Urinary bladder (tissue), 4 donors: ENCODE data around the gene GEMIN7. TPM values are rescaled to one million over a fixed set of nuclear protein-coding genes. Genes with fewer than 3 reads are reported as not detected.

Source experiments
- DNase-seq: peaks from one replicate; pipeline ENCODE4 v3.0.0-alpha.2; 2015; ENCODE audit errors: extremely low spot score
- H3K27ac ChIP-seq: one replicate; pipeline ENCODE4 v1.5.1; 2013; ENCODE audit warnings: low read depth, mild to moderate bottlenecking, moderate library complexity
- H3K36me3 ChIP-seq: one replicate; pipeline ENCODE4 v1.6.1; 2013; ENCODE audit warnings: mild to moderate bottlenecking, moderate library complexity; ENCODE audit not compliant: insufficient read depth
- H3K4me1 ChIP-seq: one replicate; pipeline ENCODE4 v1.6.1; 2013; ENCODE audit warnings: mild to moderate bottlenecking, moderate library complexity; ENCODE audit not compliant: insufficient read depth
- H3K4me3 ChIP-seq: one replicate; pipeline ENCODE4 v1.5.1; 2013; ENCODE audit warnings: low read depth, low read length
- WGBS: extraction: QIAGEN DNeasy Blood & Tissue Kit; methylation state at CpG from one replicate; pipeline ENCODE4 v1.1.7; 2013; 5-methylcytosine and 5-hydroxymethylcytosine counted together
- polyA plus RNA-seq: library from polyadenylated mRNA; stranded (reverse); fragments of 200-250 nt; gene quantifications from one replicate; pipeline ENCODE4 v1.2.3, GENCODE V29; 2013
- total RNA-seq: library from RNA; depleted of rRNA; stranded (reverse); fragments of >200 nt; gene quantifications from one replicate; pipeline ENCODE4 v1.2.3, GENCODE V29; 2014
- donor health status: healthy with polysubstance abuse.
- donor health status: healthy.

GEMIN7 gene, protein sequence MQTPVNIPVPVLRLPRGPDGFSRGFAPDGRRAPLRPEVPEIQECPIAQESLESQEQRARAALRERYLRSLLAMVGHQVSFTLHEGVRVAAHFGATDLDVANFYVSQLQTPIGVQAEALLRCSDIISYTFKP
- total RNA-seq (10.4 TPM), polyA plus RNA-seq (23.6 TPM)

DNA sequence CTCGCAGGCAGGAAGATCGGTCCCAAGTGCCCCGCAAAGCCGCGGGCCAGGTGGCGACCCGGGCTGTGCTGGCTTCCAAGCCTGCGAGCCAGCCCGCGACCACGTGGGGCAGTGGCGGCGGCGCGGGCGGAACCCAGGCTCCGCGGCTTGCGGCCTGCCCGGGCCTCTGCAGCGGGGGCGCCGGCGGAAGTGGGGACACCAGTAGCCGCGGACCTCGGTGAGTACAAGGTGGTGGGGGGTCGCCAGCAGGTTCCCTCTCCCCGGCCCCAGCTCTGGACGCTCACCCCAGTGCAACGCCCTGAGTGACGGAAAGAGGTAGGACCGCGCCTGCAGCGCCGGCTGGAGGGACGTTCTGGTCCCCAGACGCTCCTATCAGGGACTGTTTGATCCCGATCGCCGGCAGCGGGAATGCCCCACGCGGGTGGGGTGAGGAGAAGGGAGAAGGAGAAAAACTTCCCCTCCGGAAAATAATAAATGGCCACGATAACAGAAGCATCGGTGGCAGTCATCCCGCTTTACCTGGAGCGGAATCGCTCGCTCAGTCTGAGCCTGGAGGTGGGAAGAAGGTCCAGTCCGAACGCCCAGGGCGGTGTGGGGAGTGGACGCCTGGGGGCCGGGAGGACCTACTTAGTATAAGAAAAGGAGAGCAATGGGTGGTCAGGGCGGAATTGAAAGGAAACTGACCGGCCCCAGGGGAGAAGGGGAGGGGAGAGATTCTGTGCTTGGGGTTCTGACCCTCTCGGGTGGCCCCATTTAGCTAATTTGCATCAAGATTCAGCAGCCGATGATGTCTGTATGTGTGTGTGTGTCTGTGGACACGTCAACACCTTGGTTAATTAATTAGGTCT is at the start of gene GEMIN7:
Gene GEMIN7, plus strand, starts transcription at position 198 of the 848 bp plus-strand sequence. CDS start 10,855 bp downstream, outside the sequence.
- H3K36me3 ChIP-seq, result no peaks in the 10 kb centered on the region
- WGBS, result under 1% methylated on average over 61 of the region's 61 CpGs
- H3K27ac ChIP-seq, result no peak within 1 kb of the TSS
- H3K4me1 ChIP-seq, result no peaks in the 10 kb centered on the region
- H3K4me3 ChIP-seq, result peak within 1 kb of the TSS; percentile 75
- no peak for DNase-seq

- Histone ChIP-seq H3K27ac (no peak overlapping the region), H3K4me3 (no peak overlapping the region), H3K36me3 (no peaks in the 10 kb centered on the region), H3K4me1 (no peaks in the 10 kb centered on the region)
- WGBS, result 95% methylated on average over 6 of the region's 6 CpGs
- no peak for DNase-seq
Observed at GRCh38 chr19:45030825-45031224, 48.2 kb upstream of the GEMIN7 start.

GRCh38 chr19:45032421-45032820 is 46.6 kb upstream of the GEMIN7 start:
- WGBS, result 84% methylated on average over 18 of the region's 18 CpGs
- Histone ChIP-seq H3K4me3 (no peak overlapping the region), H3K4me1 (no peaks in the 10 kb centered on the region), H3K27ac (no peak overlapping the region), H3K36me3 (no peaks in the 10 kb centered on the region)
- DNase-seq, result no peak

DNA sequence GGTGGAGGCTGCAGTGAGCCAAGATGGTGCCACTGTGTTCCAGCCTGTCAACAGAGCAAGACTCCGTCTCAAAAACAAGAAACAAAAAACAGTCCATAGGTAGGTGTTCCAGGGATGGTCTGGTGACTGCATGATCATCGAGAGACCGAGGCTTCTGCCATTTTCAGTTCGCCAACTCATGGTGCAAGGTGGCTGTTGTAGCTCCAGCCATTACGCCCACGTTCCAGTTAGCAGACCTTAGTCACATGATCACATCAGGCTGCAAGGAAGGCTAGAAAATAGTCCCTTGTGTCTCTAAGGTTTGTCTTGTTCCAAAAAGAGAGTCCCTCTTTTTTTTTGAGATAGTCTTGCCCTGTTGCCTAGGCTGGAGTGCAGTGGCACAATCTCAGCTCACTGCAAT is 43.3 kb upstream of the GEMIN7 start:
- H3K27ac ChIP-seq, result no peak overlapping the region
- no peak overlapping the region for H3K4me3 ChIP-seq
- 98% methylated on average over 6 of the region's 6 CpGs for WGBS
- H3K4me1 ChIP-seq, result no peaks in the 10 kb centered on the region
- H3K36me3 ChIP-seq, result no peaks in the 10 kb centered on the region
- no peak for DNase-seq

DNA sequence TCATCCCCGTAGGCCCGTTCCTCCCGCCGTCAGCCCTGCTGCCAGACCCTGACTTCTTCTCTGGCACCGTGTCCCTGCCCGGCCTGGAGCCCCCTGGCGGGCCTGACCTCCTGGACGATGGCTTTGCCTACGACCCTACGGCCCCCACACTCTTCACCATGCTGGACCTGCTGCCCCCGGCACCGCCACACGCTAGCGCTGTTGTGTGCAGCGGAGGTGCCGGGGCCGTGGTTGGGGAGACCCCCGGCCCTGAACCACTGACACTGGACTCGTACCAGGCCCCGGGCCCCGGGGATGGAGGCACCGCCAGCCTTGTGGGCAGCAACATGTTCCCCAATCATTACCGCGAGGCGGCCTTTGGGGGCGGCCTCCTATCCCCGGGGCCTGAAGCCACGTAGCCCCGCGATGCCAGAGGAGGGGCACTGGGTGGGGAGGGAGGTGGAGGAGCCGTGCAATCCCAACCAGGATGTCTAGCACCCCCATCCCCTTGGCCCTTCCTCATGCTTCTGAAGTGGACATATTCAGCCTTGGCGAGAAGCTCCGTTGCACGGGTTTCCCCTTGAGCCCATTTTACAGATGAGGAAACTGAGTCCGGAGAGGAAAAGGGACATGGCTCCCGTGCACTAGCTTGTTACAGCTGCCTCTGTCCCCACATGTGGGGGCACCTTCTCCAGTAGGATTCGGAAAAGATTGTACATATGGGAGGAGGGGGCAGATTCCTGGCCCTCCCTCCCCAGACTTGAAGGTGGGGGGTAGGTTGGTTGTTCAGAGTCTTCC is 41.5 kb upstream of the GEMIN7 start:
- Histone ChIP-seq H3K27ac (no peak overlapping the region), H3K36me3 (no peaks in the 10 kb centered on the region), H3K4me1 (no peaks in the 10 kb centered on the region), H3K4me3 (no peak overlapping the region)
- 90% methylated on average over 37 of the region's 37 CpGs for WGBS
- no peak for DNase-seq

GRCh38 chr19:45038931-45039893 is 39.8 kb upstream of the GEMIN7 start, which contains the start of gene CLASRP:
TSS of gene CLASRP (plus strand) at chr19:45039045. CDS start at chr19:45040213, 1,168 bp downstream.
- Histone ChIP-seq H3K4me1 (no peaks in the 10 kb centered on the region), H3K4me3 (peak within 1 kb of the TSS; percentile 87), H3K36me3 (no peaks in the 10 kb centered on the region), H3K27ac (peak within 1 kb of the TSS; percentile 93)
- peak; percentile 76 for DNase-seq
- WGBS, result 3% methylated on average over 62 of the region's 62 CpGs

GRCh38 chr19:45040059-45040771 is 38.8 kb upstream of the GEMIN7 start:
- no peak for DNase-seq
- Histone ChIP-seq H3K4me3 (no peak overlapping the region), H3K36me3 (no peaks in the 10 kb centered on the region), H3K27ac (no peak overlapping the region), H3K4me1 (no peaks in the 10 kb centered on the region)
- WGBS, result 82% methylated on average over 19 of the region's 19 CpGs

DNA sequence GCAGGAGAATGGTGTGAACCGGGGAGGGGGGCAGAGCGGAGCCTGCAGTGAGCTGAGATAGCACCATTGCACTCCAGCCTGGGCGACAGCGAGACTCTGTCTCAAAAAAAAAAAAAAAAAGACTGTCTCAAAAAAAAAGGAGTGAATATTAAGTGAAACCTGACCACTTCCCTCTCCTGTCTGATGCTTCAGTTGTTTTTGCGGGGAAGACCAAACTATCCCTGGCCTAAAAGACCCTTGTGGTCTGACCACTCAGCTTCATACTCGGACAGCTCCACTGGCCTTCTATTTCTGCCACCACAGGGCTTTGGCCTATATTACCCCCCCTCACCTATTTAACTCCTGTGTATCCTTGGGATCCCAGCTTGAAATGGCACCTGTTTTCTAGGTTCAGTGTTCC is 37.9 kb upstream of the GEMIN7 start:
- 87% methylated on average over 6 of the region's 6 CpGs for WGBS
- DNase-seq, result no peak
- no peak overlapping the region for H3K4me3 ChIP-seq
- H3K27ac ChIP-seq, result no peak overlapping the region
- H3K36me3 ChIP-seq, result peaks cover 2% of the 10 kb centered on the region
- H3K4me1 ChIP-seq, result no peaks in the 10 kb centered on the region

DNA sequence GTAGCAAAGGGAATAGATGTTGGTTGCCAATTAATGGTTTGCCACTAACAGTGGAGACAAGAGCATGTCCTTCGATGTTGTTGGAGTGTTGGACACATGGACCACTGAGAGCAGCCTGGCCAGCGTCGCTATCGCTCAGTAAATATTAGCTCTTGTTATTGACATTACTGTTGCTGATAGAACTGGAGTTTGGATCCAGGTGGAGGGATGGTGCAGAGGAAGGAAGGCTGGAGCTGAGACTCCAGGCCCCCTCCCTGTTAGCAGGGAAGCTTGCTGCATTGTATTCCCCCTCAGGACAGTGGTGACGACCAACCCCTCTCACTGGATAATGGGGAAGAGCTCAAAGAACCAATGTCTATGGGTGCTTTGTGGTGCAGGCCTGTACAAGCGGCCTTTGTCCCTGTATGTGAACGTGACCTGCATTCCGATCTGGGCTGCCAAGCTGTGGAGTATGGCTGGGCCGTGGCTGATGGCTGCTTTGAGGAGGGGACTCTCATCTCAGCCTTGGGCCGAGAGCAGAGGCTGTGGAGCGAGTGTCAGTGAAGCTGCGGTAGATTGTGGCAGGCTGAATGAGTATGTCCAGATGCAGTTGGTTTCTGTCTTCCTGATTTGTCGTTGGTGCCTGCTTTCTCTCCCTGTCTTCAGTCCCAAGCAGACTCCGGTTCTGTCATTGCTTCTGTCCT is 33.2 kb upstream of the GEMIN7 start:
- DNase-seq, result no peak
- H3K4me1 ChIP-seq, result no peaks in the 10 kb centered on the region
- WGBS, result 79% methylated on average over 14 of the region's 14 CpGs

DNA sequence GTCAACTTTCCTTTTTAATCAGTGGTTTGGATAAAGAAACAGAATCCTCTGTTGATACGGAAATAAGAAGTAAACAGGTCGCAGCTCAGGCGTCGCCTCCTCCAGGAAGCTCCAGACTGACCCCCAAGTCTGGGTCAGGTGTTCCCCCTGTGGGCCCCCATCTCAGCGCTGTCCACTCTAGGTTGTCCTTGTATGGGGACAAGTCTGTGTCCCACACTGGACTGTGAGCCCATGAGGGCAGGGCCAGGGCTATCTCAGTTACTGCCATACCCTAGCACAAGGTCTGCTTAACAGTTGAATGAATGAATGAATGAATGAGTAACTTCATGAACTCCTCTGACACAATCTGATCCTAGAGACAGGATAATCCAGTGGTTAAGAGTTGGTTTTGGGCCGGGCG is 32.7 kb upstream of the GEMIN7 start:
- 91% methylated on average over 7 of the region's 7 CpGs for WGBS
- Histone ChIP-seq H3K36me3 (peaks cover 2% of the 10 kb centered on the region), H3K4me1 (no peaks in the 10 kb centered on the region), H3K27ac (no peak overlapping the region), H3K4me3 (no peak overlapping the region)
- no peak for DNase-seq

More for the DNA sequence above, 33.2 kb upstream of the GEMIN7 start:
- Histone ChIP-seq H3K27ac (no peak overlapping the region), H3K4me3 (no peak overlapping the region), H3K36me3 (peaks cover 2% of the 10 kb centered on the region)

DNA sequence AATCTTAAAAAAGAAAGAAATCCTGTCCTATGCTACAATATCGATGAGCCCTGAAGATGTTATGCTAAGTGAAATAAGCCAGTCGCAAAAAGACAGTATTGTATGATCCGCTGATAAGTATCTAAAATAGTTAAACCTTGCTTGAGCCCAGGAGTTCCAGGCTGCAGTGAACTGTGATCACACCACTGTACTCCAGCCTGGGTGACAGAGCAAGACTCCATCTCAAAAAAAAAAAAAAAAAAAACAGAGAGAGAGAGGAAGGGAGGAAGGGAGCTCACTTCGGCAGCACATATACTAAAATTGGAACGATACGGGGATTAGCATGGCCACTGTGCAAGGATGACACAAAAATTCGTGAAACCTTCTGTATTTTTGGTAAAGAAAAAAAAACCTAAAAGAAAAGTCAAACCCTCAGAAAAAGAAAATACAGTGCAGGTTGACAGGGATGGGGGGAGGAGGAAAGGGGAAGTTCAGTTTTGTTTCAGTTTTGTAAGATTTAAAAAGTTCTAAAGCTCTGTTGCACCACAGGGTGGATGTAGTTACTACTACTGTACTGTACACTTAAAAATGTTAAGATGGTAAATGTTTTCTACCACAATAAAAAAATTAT is 31.8 kb upstream of the GEMIN7 start:
- Histone ChIP-seq H3K4me3 (no peak overlapping the region), H3K27ac (no peak overlapping the region), H3K36me3 (peaks cover 2% of the 10 kb centered on the region), H3K4me1 (no peaks in the 10 kb centered on the region)
- DNase-seq, result no peak
- WGBS, result 74% methylated on average over 7 of the region's 7 CpGs
